IMR-90 (cell line): Measurements from ENCODE around the gene RABEP2. TPM values are rescaled to one million over a fixed set of nuclear protein-coding genes. Genes with fewer than 3 reads are reported as not detected.

Experiments used
- ATAC-seq: fragments of 200-7000 bp; cut with Tn5 transposase; 2 replicates; pipeline ENCODE4 v1.9.1; 2020; ENCODE audit warnings: low read depth, mild to moderate bottlenecking, moderate library complexity
- BruUV-seq: library from RNA; stranded (reverse); fragments of 400-500 nt; replicated peaks from 2 replicates; lab custom pipeline; 2021; lab: Mats Ljungman, UMichigan
- CTCF ChIA-PET: fragments of 300-600 bp; formaldehyde crosslinking; extraction: SDS; loops from one replicate; lab custom pipeline; 2021; ENCODE audit warnings: antibody characterized with exemption; lab: Yijun Ruan, JAX
- POLR2A ChIA-PET: fragments of 300-600 bp; sonication (Branson Sonifier 250); formaldehyde crosslinking; loops from one replicate; lab custom pipeline; 2022; ENCODE audit warnings: antibody characterized with exemption; ENCODE audit not compliant: unreplicated experiment; lab: Charles Lee
- DNase-seq: peaks from one replicate; pipeline ENCODE4 v3.0.0; 2013
- H2AFZ ChIP-seq: replicated peaks from 2 replicates; pipeline ENCODE3; 2013; ENCODE audit warnings: low read length, mild to moderate bottlenecking; ENCODE audit not compliant: poor library complexity
- H2AK5ac ChIP-seq: 2 replicates; pipeline ENCODE4 v1.6.1; 2013; ENCODE audit warnings: low read depth, low read length, inconsistent platforms
- H2AK9ac ChIP-seq: replicated peaks from 2 replicates; pipeline ENCODE3; 2013; ENCODE audit warnings: mild to moderate bottlenecking, low read depth, low read length, moderate library complexity; ENCODE audit not compliant: poor library complexity
- H2BK120ac ChIP-seq: 2 replicates; pipeline ENCODE4 v1.6.1; 2013; ENCODE audit warnings: low read depth, low read length, inconsistent platforms
- H2BK15ac ChIP-seq: 3 replicates; pipeline ENCODE4 v1.6.1; 2013; ENCODE audit warnings: low read depth, low read length, inconsistent platforms
- H2BK20ac ChIP-seq: 2 replicates; pipeline ENCODE4 v1.6.1; 2013; ENCODE audit warnings: low read depth, mild to moderate bottlenecking, inconsistent platforms, low read length, moderate library complexity
- H2BK5ac ChIP-seq: 2 replicates; pipeline ENCODE4 v1.6.1; 2013; ENCODE audit warnings: mild to moderate bottlenecking, low read depth, low read length, inconsistent platforms; ENCODE audit not compliant: poor library complexity, severe bottlenecking
- H3K14ac ChIP-seq: replicated peaks from 2 replicates; pipeline ENCODE4 v1.6.1; 2013; ENCODE audit warnings: low read depth, low read length, inconsistent platforms
- H3K18ac ChIP-seq: 2 replicates; pipeline ENCODE4 v1.6.1; 2013; ENCODE audit warnings: low read depth, low read length, control low read depth
- H3K23ac ChIP-seq: 2 replicates; pipeline ENCODE4 v1.6.1; 2013; ENCODE audit warnings: low read depth, low read length, inconsistent platforms
- H3K27ac ChIP-seq: 2 replicates; pipeline ENCODE4 v1.5.1; 2013; ENCODE audit warnings: mild to moderate bottlenecking, control low read depth, low read length; ENCODE audit not compliant: insufficient read depth
- H3K27me3 ChIP-seq: 2 replicates; pipeline ENCODE4 v1.6.1; 2013; ENCODE audit warnings: low read length; ENCODE audit not compliant: control insufficient read depth, insufficient read depth
- H3K36me3 ChIP-seq: 2 replicates; pipeline ENCODE4 v1.6.1; 2013; ENCODE audit warnings: low read length, mixed read lengths; ENCODE audit not compliant: control insufficient read depth, insufficient read depth
- H3K4ac ChIP-seq: 2 replicates; pipeline ENCODE4 v1.6.1; 2013; ENCODE audit warnings: low read depth, low read length, inconsistent platforms
- H3K4me1 ChIP-seq: 2 replicates; pipeline ENCODE4 v1.6.1; 2013; ENCODE audit warnings: low read length, mixed read lengths; ENCODE audit not compliant: control insufficient read depth, insufficient read depth
- H3K4me2 ChIP-seq: 2 replicates; pipeline ENCODE4 v1.6.1; 2013; ENCODE audit warnings: low read depth, mild to moderate bottlenecking, control low read depth, low read length, moderate library complexity
- H3K4me3 ChIP-seq: 2 replicates; pipeline ENCODE4 v1.5.1; 2013; ENCODE audit warnings: low read depth, mild to moderate bottlenecking, control low read depth, low read length, moderate library complexity; ENCODE audit not compliant: insufficient read depth
- H3K56ac ChIP-seq: 2 replicates; pipeline ENCODE4 v1.6.1; 2013; ENCODE audit warnings: low read length, inconsistent platforms; ENCODE audit not compliant: insufficient read depth; ENCODE audit errors: extremely low read depth
- H3K79me1 ChIP-seq, 2 experiments: 2 replicates each; pipeline ENCODE4 v1.6.1; 2013; ENCODE audit warnings: low read length in 2 of 2, inconsistent platforms in 1 of 2, low read depth in 1 of 2
- H3K9ac ChIP-seq: 2 replicates; pipeline ENCODE4 v1.6.1; 2013; ENCODE audit warnings: low read depth, low read length, control low read depth
- H3K9me1 ChIP-seq: 2 replicates; pipeline ENCODE4 v1.6.1; 2013; ENCODE audit warnings: low read length, inconsistent platforms; ENCODE audit not compliant: insufficient read depth
- H3K9me3 ChIP-seq: 2 replicates; pipeline ENCODE4 v1.6.1; 2013; ENCODE audit warnings: low read length; ENCODE audit not compliant: control insufficient read depth, insufficient read depth
- H4K20me1 ChIP-seq: 2 replicates; pipeline ENCODE4 v1.6.1; 2013; ENCODE audit warnings: low read length, inconsistent platforms; ENCODE audit not compliant: insufficient read depth
- H4K5ac ChIP-seq: 2 replicates; pipeline ENCODE4 v1.6.1; 2013; ENCODE audit warnings: mild to moderate bottlenecking, low read depth, low read length, control low read depth
- H4K8ac ChIP-seq, 2 experiments: 2 replicates each; pipeline ENCODE4 v1.6.1; 2013; ENCODE audit warnings: low read depth in 2 of 2, low read length in 2 of 2, control low read depth in 1 of 2, inconsistent platforms in 1 of 2
- H4K91ac ChIP-seq: 2 replicates; pipeline ENCODE4 v1.6.1; 2013; ENCODE audit warnings: low read depth, low read length, inconsistent platforms; ENCODE audit not compliant: insufficient read depth
- BHLHE40 ChIP-seq: fragments of 150-350 bp; IDR thresholded peaks from 2 replicates; pipeline ENCODE4 v1.6.1; 2016; ENCODE audit warnings: mild to moderate bottlenecking, low read depth, low read length
- CHD1 ChIP-seq: IDR thresholded peaks from 2 replicates; pipeline ENCODE4 v1.6.1; 2012; ENCODE audit warnings: low read depth, low read length, improper control_type of control experiment
- ELK1 ChIP-seq: fragments of 150-350 bp; IDR thresholded peaks from 2 replicates; pipeline ENCODE4 v1.6.1; 2016; ENCODE audit warnings: low read depth, mild to moderate bottlenecking, low read length, moderate library complexity, borderline replicate concordance
- FOS ChIP-seq: fragments of 150-350 bp; IDR thresholded peaks from 2 replicates; pipeline ENCODE4 v1.6.1; 2016; ENCODE audit warnings: low read depth, low read length
- MAFK ChIP-seq: IDR thresholded peaks from 2 replicates; pipeline ENCODE4 v1.6.1; 2012; ENCODE audit warnings: low read depth, low read length, improper control_type of control experiment
- MAZ ChIP-seq: IDR thresholded peaks from 2 replicates; pipeline ENCODE4 v1.6.1; 2012; ENCODE audit warnings: low read depth, mild to moderate bottlenecking, low read length, improper control_type of control experiment, moderate library complexity, borderline replicate concordance
- MXI1 ChIP-seq: IDR thresholded peaks from 2 replicates; pipeline ENCODE4 v1.6.1; 2012; ENCODE audit warnings: low read depth, mild to moderate bottlenecking, low read length, moderate library complexity, borderline replicate concordance
- NFE2L2 ChIP-seq: fragments of 150-350 bp; IDR thresholded peaks from 2 replicates; pipeline ENCODE4 v1.6.1; 2016; ENCODE audit warnings: low read depth, mild to moderate bottlenecking, low read length
- POLR2A ChIP-seq: IDR thresholded peaks from 2 replicates; pipeline ENCODE4 v1.6.1; 2012; ENCODE audit warnings: mild to moderate bottlenecking, low read depth, low read length
- RCOR1 ChIP-seq: IDR thresholded peaks from 2 replicates; pipeline ENCODE4 v1.6.1; 2012; ENCODE audit warnings: mild to moderate bottlenecking, low read length, improper control_type of control experiment; ENCODE audit not compliant: insufficient replicate concordance
- RFX5 ChIP-seq: IDR thresholded peaks from 2 replicates; pipeline ENCODE4 v1.8.0; 2012; ENCODE audit warnings: low read depth, mild to moderate bottlenecking, low read length, moderate library complexity
- SMC3 ChIP-seq: fragments of 150-350 bp; IDR thresholded peaks from 2 replicates; pipeline ENCODE4 v1.6.1; 2016; ENCODE audit warnings: low read depth, mild to moderate bottlenecking, antibody characterized with exemption, low read length, moderate library complexity
- WGBS, 2 experiments: methylation state at CpG; one replicate each; pipeline versions ENCODE4 v1.1.5 to v1.1.7; 2013; ENCODE audit warnings: missing lambda C conversion rate in 2 of 2; ENCODE audit not compliant: insufficient read length in 1 of 2; ENCODE audit errors: extremely low coverage in 2 of 2; 5-methylcytosine and 5-hydroxymethylcytosine counted together
- dilution Hi-C: fragments of 300-500 bp; cut with HindIII; formaldehyde crosslinking; loops from one replicate; pipeline ENCODE4 v1.14.3; 2018; ENCODE audit warnings: low sequenced_read_pairs; ENCODE audit not compliant: unreplicated experiment
- in situ Hi-C: fragments of 300-500 bp; cut with MboI; formaldehyde crosslinking; loops from 3 replicates; pipeline ENCODE4 v1.14.3; 2019; ENCODE audit warnings: low sequenced_read_pairs, inconsistent platforms, mixed read lengths
- intact Hi-C: fragments of 100-400 bp; cut with micrococcal nuclease; formaldehyde crosslinking; loops from 2 replicates; pipeline ENCODE4 v1.10.0; 2022
- polyA plus RNA-seq, 3 experiments: library from polyadenylated mRNA; depleted of rRNA; stranded (reverse); fragments of >200 nt; gene quantifications; 2 replicates each; pipeline ENCODE4 v1.2.3, GENCODE V29; 2012; ENCODE audit warnings: low replicate concordance in 1 of 3
- total RNA-seq: library from RNA; depleted of rRNA; stranded (reverse); fragments of >200 nt; gene quantifications from 2 replicates; pipeline ENCODE4 v1.2.3, GENCODE V29; 2012

Gene RABEP2
- total and polyA plus RNA-seq, 2 of the 4 experiments (the other 2 are of a cell fraction) = 12.2 to 20.0 TPM

GRCh38 chr16:28903344-28904042 lies 21.5 kb downstream of the RABEP2 start:
- dilution Hi-C loops = no loop called here
- H2AFZ ChIP-seq = no peak overlapping the region
- H2BK15ac ChIP-seq = no peak overlapping the region
- no peak overlapping the region for H3K9ac ChIP-seq
- in situ Hi-C loops = no loop called here
- no peak overlapping the region for H3K4me3 ChIP-seq
- no peak overlapping the region for H2BK120ac ChIP-seq
- H3K4me1 ChIP-seq = no peaks in the 10 kb centered on the region
- DNase-seq (no peak), ATAC-seq (no peak)
- H3K23ac ChIP-seq = no peak overlapping the region
- H2AK9ac ChIP-seq = no peak overlapping the region
- no peak overlapping the region for H2AK5ac ChIP-seq
- no peak overlapping the region for H3K14ac ChIP-seq
- no peak overlapping the region for H3K27ac ChIP-seq
- H3K9me3 ChIP-seq = no peaks in the 10 kb centered on the region
- H3K56ac ChIP-seq = no peak overlapping the region
- H3K36me3 ChIP-seq = peaks cover 13% of the 10 kb centered on the region
- no peak overlapping the region for H3K4me2 ChIP-seq
- H4K20me1 ChIP-seq = no peaks in the 10 kb centered on the region
- H3K79me1 ChIP-seq = no peaks in the 10 kb centered on the region
- intact Hi-C loops = no loop called here
- no peak overlapping the region for H3K4ac ChIP-seq
- H4K5ac ChIP-seq = no peak overlapping the region
- H4K91ac ChIP-seq = no peak overlapping the region
- no peaks in the 10 kb centered on the region for H3K27me3 ChIP-seq
- TF ChIP-seq FOS (no peak), MXI1 (no peak), CHD1 (no peak), RCOR1 (no peak), SMC3 (no peak), RFX5 (no peak), MAZ (no peak), ELK1 (no peak), MAFK (no peak), BHLHE40 (no peak), NFE2L2 (no peak), POLR2A (no peak)
- ChIA-PET CTCF (interaction anchor here (0.7 kb wide), 1 partner anchor 11 kb away, joined by 3 read pairs; no protein-coding TSS in a partner anchor), POLR2A (no interaction called here)
- H2BK20ac ChIP-seq = no peak overlapping the region
- H2BK5ac ChIP-seq = no peak overlapping the region
- no TSS peak for BruUV-seq
- H3K9me1 ChIP-seq = no peaks in the 10 kb centered on the region
- WGBS, 2 experiments = 88% methylated on average over 9 of the region's 29 CpGs; no CpG with 5 or more reads in 1 of the 2 experiments
- no peak overlapping the region for H3K18ac ChIP-seq
- no peak overlapping the region for H4K8ac ChIP-seq
